K562 (cell line): ENCODE data around the gene AP1M2. TPM values are rescaled to one million over a fixed set of nuclear protein-coding genes. Genes with fewer than 3 reads are reported as not detected.

Experiments
- CREB1 ChIP-seq, 2 experiments: sonication (generic) in 1 of 2; formaldehyde crosslinking in 1 of 2; IDR thresholded peaks; 2 replicates each; pipeline versions ENCODE4 v1.6.1 to v1.8.0; 2012 to 2022; ENCODE audit warnings: inconsistent platforms in 1 of 2, mild to moderate bottlenecking in 1 of 2, missing genetic modification reagents in 1 of 2, moderate library complexity in 1 of 2
- DIDO1 ChIP-seq: fragments of 450-650 bp; IDR thresholded peaks from 2 replicates; pipeline ENCODE4 v1.6.1; 2016; ENCODE audit warnings: low read depth, missing biosample characterization, missing genetic modification characterization
- ERF ChIP-seq: fragments of 450-650 bp; formaldehyde crosslinking; IDR thresholded peaks from 2 replicates; pipeline ENCODE4 v1.4.0; 2020; ENCODE audit warnings: mild to moderate bottlenecking, mixed read lengths
- ETV5 ChIP-seq: sonication (generic); formaldehyde crosslinking; IDR thresholded peaks from 2 replicates; pipeline ENCODE4 v1.4.0; 2020; ENCODE audit warnings: low read depth, mild to moderate bottlenecking, missing genetic modification reagents
- ETV6 ChIP-seq, 3 experiments: fragments of 150-350 bp in 1 of 3; sonication (generic) in 1 of 3; formaldehyde crosslinking in 1 of 3; IDR thresholded peaks; 2 replicates each; pipeline versions ENCODE4 v1.6.1 to v1.8.0; 2014 to 2022; ENCODE audit warnings: borderline replicate concordance in 2 of 3, low read depth in 2 of 3, antibody characterized with exemption in 1 of 3, low read length in 1 of 3, mild to moderate bottlenecking in 1 of 3, missing genetic modification reagents in 1 of 3
- FOXJ2 ChIP-seq: fragments of 200-800 bp; sonication (Bioruptor generic); IDR thresholded peaks from 2 replicates; pipeline ENCODE4 v1.6.1; 2016; ENCODE audit warnings: missing genetic modification characterization, missing compliant biosample characterization
- HDGF ChIP-seq: fragments of 450-650 bp; IDR thresholded peaks from 2 replicates; pipeline ENCODE4 v1.6.1; 2016
- HOXB6 ChIP-seq: fragments of 250-450 bp; sonication (Bioruptor Pico); IDR thresholded peaks from 2 replicates; pipeline ENCODE4 v1.5.1; 2022; ENCODE audit warnings: mild to moderate bottlenecking, borderline replicate concordance
- MBD2 ChIP-seq: sonication (generic); IDR thresholded peaks from 2 replicates; pipeline ENCODE4 v1.6.1; 2016; ENCODE audit warnings: low read depth, borderline replicate concordance
- MCM2 ChIP-seq: fragments of 450-650 bp; IDR thresholded peaks from 2 replicates; pipeline ENCODE4 v1.6.1; 2017; ENCODE audit warnings: low read depth, mild to moderate bottlenecking
- MYNN ChIP-seq, 2 experiments: sonication (generic); formaldehyde crosslinking in 1 of 2; IDR thresholded peaks; 2 replicates each; pipeline versions ENCODE4 v1.5.0 to v1.6.1; 2016 to 2020; ENCODE audit warnings: antibody characterized with exemption in 1 of 2, missing genetic modification reagents in 1 of 2
- NFRKB ChIP-seq: fragments of 450-650 bp; IDR thresholded peaks from 2 replicates; pipeline ENCODE4 v1.6.1; 2016; ENCODE audit warnings: low read depth
- RBM17 ChIP-seq: fragments of 200-400 bp; formaldehyde crosslinking; IDR thresholded peaks from 2 replicates; pipeline ENCODE4 v1.6.1; 2017; ENCODE audit warnings: low read depth, mild to moderate bottlenecking, low read length, borderline replicate concordance
- SAFB2 ChIP-seq: fragments of 200-400 bp; formaldehyde crosslinking; IDR thresholded peaks from 2 replicates; pipeline ENCODE4 v1.6.1; 2018; ENCODE audit warnings: borderline replicate concordance, low read length, low read depth, moderate library complexity; ENCODE audit not compliant: severe bottlenecking
- SMAD4 ChIP-seq: fragments of 250-450 bp; sonication (Bioruptor Pico); conservative IDR thresholded peaks from 2 replicates; pipeline ENCODE4 v1.8.0; 2021; ENCODE audit warnings: inconsistent platforms, mild to moderate bottlenecking, moderate library complexity
- ZBTB8A ChIP-seq: fragments of 450-650 bp; IDR thresholded peaks from 2 replicates; pipeline ENCODE4 v1.6.1; 2018; ENCODE audit warnings: mild to moderate bottlenecking, moderate library complexity; ENCODE audit not compliant: partially characterized antibody
- ZBTB9 ChIP-seq: fragments of 450-650 bp; formaldehyde crosslinking; IDR thresholded peaks from 2 replicates; pipeline ENCODE4 v1.4.0; 2020; ENCODE audit warnings: mild to moderate bottlenecking, moderate library complexity
- ZKSCAN8 ChIP-seq: fragments of 200-800 bp; sonication (Bioruptor generic); IDR thresholded peaks from 2 replicates; pipeline ENCODE4 v1.6.1; 2016; ENCODE audit warnings: missing genetic modification characterization, missing compliant biosample characterization
- ZNF124 ChIP-seq: sonication (generic); formaldehyde crosslinking; IDR thresholded peaks from 2 replicates; pipeline ENCODE4 v1.8.1; 2022; ENCODE audit warnings: missing genetic modification reagents
- ZNF174 ChIP-seq: fragments of 250-450 bp; sonication (Bioruptor Pico); IDR thresholded peaks from 2 replicates; pipeline ENCODE4 v1.4.0; 2020; ENCODE audit warnings: mild to moderate bottlenecking
- ZNF347 ChIP-seq: fragments of 450-650 bp; formaldehyde crosslinking; IDR thresholded peaks from 2 replicates; pipeline ENCODE4 v1.4.0; 2020; ENCODE audit warnings: low read depth, mild to moderate bottlenecking, moderate library complexity
- polyA plus RNA-seq, 8 experiments: library from polyadenylated mRNA; depleted of rRNA in 4 of 8; stranded (reverse) in 5 of 8; unstranded in 3 of 8; fragments of >200 nt; fragmentation: Nextera tagmentation in 2 of 8; fragmentation: Illumina TruSeq in 1 of 8; extraction: Ambion mirVana in 2 of 8; extraction: Trizol in 1 of 8; gene quantifications; 2 replicates each; pipeline versions ENCODE4 v1.2.1 to v1.2.3, GENCODE V29; 2011 to 2014; ENCODE audit warnings: inconsistent platforms in 1 of 8, missing spikeins in 1 of 8
- total RNA-seq, 7 experiments: library from RNA; depleted of rRNA in 6 of 7; stranded (reverse); fragments of >200 nt in 6 of 7; fragmentation: Illumina TruSeq in 2 of 7; extraction: Trizol in 2 of 7; gene quantifications; 2 replicates each; pipeline versions ENCODE4 v1.2.1 to v1.2.3, GENCODE V29; 2011 to 2021; ENCODE audit warnings: low replicate concordance in 1 of 7
- TF ChIP-seq, protein P1 (sequence below): sonication (generic); formaldehyde crosslinking; IDR thresholded peaks from 2 replicates; pipeline ENCODE4 v1.8.1; 2023; ENCODE audit warnings: missing genetic modification reagents, mild to moderate bottlenecking, borderline replicate concordance

Gene AP1M2
- total and polyA plus RNA-seq, 9 of the 15 experiments (the other 6 are each of a cell fraction or from before 2014, with no cell fraction given): 0.33 to 1.4 (median 0.89) TPM; not detected in 1

GRCh38 chr19:10568062-10568825 is 18.9 kb downstream of the AP1M2 start (continued):
- TF ChIP-seq, protein P1, sequence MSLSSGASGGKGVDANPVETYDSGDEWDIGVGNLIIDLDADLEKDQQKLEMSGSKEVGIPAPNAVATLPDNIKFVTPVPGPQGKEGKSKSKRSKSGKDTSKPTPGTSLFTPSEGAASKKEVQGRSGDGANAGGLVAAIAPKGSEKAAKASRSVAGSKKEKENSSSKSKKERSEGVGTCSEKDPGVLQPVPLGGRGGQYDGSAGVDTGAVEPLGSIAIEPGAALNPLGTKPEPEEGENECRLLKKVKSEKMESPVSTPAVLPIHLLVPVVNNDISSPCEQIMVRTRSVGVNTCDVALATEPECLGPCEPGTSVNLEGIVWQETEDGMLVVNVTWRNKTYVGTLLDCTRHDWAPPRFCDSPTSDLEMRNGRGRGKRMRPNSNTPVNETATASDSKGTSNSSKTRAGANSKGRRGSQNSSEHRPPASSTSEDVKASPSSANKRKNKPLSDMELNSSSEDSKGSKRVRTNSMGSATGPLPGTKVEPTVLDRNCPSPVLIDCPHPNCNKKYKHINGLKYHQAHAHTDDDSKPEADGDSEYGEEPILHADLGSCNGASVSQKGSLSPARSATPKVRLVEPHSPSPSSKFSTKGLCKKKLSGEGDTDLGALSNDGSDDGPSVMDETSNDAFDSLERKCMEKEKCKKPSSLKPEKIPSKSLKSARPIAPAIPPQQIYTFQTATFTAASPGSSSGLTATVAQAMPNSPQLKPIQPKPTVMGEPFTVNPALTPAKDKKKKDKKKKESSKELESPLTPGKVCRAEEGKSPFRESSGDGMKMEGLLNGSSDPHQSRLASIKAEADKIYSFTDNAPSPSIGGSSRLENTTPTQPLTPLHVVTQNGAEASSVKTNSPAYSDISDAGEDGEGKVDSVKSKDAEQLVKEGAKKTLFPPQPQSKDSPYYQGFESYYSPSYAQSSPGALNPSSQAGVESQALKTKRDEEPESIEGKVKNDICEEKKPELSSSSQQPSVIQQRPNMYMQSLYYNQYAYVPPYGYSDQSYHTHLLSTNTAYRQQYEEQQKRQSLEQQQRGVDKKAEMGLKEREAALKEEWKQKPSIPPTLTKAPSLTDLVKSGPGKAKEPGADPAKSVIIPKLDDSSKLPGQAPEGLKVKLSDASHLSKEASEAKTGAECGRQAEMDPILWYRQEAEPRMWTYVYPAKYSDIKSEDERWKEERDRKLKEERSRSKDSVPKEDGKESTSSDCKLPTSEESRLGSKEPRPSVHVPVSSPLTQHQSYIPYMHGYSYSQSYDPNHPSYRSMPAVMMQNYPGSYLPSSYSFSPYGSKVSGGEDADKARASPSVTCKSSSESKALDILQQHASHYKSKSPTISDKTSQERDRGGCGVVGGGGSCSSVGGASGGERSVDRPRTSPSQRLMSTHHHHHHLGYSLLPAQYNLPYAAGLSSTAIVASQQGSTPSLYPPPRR (CRISPR knock-in tag): 0 out of 2 replicates have a peak, but pooled peaks have one; percentile 21
- TF ChIP-seq MYNN (IDR thresholded peaks at IDR 0.05) (no peak), MYNN (CRISPR knock-in tag; IDR thresholded peaks at IDR 0.05) (no peak), HOXB6 (CRISPR knock-in tag) (no peak), NFRKB (no peak), ZNF347 (no peak), MBD2 (no peak), SMAD4 (peak; percentile 52), RBM17 (no peak), CREB1 (IDR thresholded peaks at IDR 0.05) (peak; percentile 62; the same call in 1 of the 2 replicates), CREB1 (CRISPR knock-in tag; IDR thresholded peaks at IDR 0.05) (no peak), FOXJ2 (tag) (no peak; the same call in 1 of the 2 replicates), ETV5 (CRISPR knock-in tag) (no peak), ZNF124 (CRISPR knock-in tag) (no peak), ZNF174 (CRISPR knock-in tag) (no peak), MCM2 (no peak), ETV6 (IDR thresholded peaks at IDR 0.05; ENCODE audit: borderline replicate concordance in 1 of 2, low read depth in 2 of 2, low read length in 1 of 2) (no peak), ETV6 (CRISPR knock-in tag; IDR thresholded peaks at IDR 0.05; ENCODE audit: borderline replicate concordance) (no peak), DIDO1 (tag) (no peak), ZKSCAN8 (CRISPR knock-in tag) (no peak), ZBTB9 (CRISPR knock-in tag) (0 out of 2 replicates have a peak, but pooled peaks have one; percentile 53), ERF (CRISPR knock-in tag) (peak; percentile 77; the same call in 1 of the 2 replicates), HDGF (no peak), SAFB2 (no peak), ZBTB8A (no peak)
